ENCODE data around the gene CTNNA1. TPM values are rescaled to one million over a fixed set of nuclear protein-coding genes. Genes with fewer than 3 reads are reported as not detected.

Gene CTNNA1
- total RNA-seq, 1 donor from 2014 or later: 361 TPM

GRCh38 chr5:138869038-138869437, 115.8 kb downstream of the CTNNA1 start:
- Histone ChIP-seq H3K36me3 (no peaks in the 10 kb centered on the region), H3K4me3 (no peak overlapping the region), H3K9me3 (no peaks in the 10 kb centered on the region), H3K27ac (no peak overlapping the region), H3K27me3 (ENCODE audit: low read depth) (no peaks in the 10 kb centered on the region), H3K4me1 (peaks cover 54% of the 10 kb centered on the region)
- no peak for TF ChIP-seq CTCF (IDR thresholded peaks at IDR 0.05)
- ATAC-seq (no peak), DNase-seq (no peak)
- intact Hi-C loops (cut with DNase I): no loop called here

- H3K27ac ChIP-seq: no peak overlapping the region
- ATAC-seq (peak in 1 of 2 donors; percentile 54), DNase-seq (no peak)
- no peaks in the 10 kb centered on the region for H3K27me3 ChIP-seq (ENCODE audit: low read depth)
- no peaks in the 10 kb centered on the region for H3K9me3 ChIP-seq
- H3K36me3 ChIP-seq: no peaks in the 10 kb centered on the region
- TF ChIP-seq CTCF (IDR thresholded peaks at IDR 0.05): no peak
- intact Hi-C loops (cut with DNase I): no loop called here
- no peak overlapping the region for H3K4me3 ChIP-seq
- H3K4me1 ChIP-seq: peaks cover 63% of the 10 kb centered on the region
These were observed 116.7 kb downstream of the CTNNA1 start for GRCh38 chr5:138869763-138870500.

- ATAC-seq: no peak
- H3K4me1 ChIP-seq: peaks cover 68% of the 10 kb centered on the region
These were observed 117.4 kb downstream of the CTNNA1 start for GRCh38 chr5:138870611-138871010.

GRCh38 chr5:138872841-138873465, 119.7 kb downstream of the CTNNA1 start:
- intact Hi-C loops (cut with DNase I): no loop called here
- Histone ChIP-seq H3K9me3 (no peaks in the 10 kb centered on the region), H3K27me3 (ENCODE audit: low read depth) (no peaks in the 10 kb centered on the region), H3K27ac (no peak overlapping the region), H3K4me1 (peaks cover 69% of the 10 kb centered on the region), H3K4me3 (no peak overlapping the region), H3K36me3 (no peaks in the 10 kb centered on the region)
- ATAC-seq (no peak), DNase-seq (no peak)
- no peak for TF ChIP-seq CTCF (IDR thresholded peaks at IDR 0.05)

More at GRCh38 chr5:138870611-138871010, 117.4 kb downstream of the CTNNA1 start:
- Histone ChIP-seq H3K4me3 (no peak overlapping the region), H3K9me3 (no peaks in the 10 kb centered on the region), H3K27me3 (ENCODE audit: low read depth) (no peaks in the 10 kb centered on the region), H3K36me3 (no peaks in the 10 kb centered on the region), H3K27ac (no peak overlapping the region)
- intact Hi-C loops (cut with DNase I): no loop called here
- DNase-seq: no peak
- no peak for TF ChIP-seq CTCF (IDR thresholded peaks at IDR 0.05)

- intact Hi-C loops (cut with DNase I): no loop called here
- ATAC-seq: no peak
- H3K36me3 ChIP-seq: no peaks in the 10 kb centered on the region
- DNase-seq: no peak
- H3K4me1 ChIP-seq: peaks cover 71% of the 10 kb centered on the region
- H3K9me3 ChIP-seq: no peaks in the 10 kb centered on the region
- H3K27me3 ChIP-seq (ENCODE audit: low read depth): no peaks in the 10 kb centered on the region
- no peak overlapping the region for H3K27ac ChIP-seq
- no peak for TF ChIP-seq CTCF (IDR thresholded peaks at IDR 0.05)
- no peak overlapping the region for H3K4me3 ChIP-seq
These were observed 120.4 kb downstream of the CTNNA1 start for GRCh38 chr5:138873466-138874221.
